SHP77 treated with DMSO at 0.1 percent for 48 hours (cell line): ENCODE results near the gene PTPRJ.

ENCODE experiments used
- DNase-seq: peaks from one replicate; lab custom pipeline; 2025; lab: John Stamatoyannopoulos, UW

Gene PTPRJ

DNA sequence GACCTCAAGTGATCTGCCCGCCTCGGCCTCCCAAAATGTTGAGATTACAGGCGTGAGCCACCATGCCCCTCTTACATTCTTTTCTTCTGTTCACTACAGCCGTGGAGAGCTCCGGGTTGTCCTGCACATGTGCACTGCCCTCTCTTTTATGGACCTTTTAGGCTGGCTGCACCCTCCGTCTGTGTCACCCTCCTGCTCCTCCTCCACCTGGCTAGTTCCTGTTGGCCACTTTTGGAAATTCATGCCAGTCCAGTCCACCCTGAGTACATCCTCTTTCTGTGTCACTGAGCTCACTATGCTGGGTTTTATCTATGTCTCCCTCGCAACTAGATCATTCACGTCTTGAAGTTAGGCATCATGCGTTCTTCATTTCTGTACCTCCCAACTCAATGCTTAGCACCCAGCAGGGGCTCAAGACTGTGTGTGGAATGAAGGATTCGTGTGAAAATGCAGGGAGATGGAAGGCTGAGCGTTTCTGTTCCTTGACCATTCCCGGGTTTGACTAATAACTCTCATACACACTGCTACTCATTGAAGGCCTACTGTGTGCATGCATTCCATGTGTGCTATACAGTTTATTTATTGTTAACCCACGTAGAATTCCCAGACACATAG, 60.6 kb downstream of the PTPRJ start:
- no peak for DNase-seq

DNA sequence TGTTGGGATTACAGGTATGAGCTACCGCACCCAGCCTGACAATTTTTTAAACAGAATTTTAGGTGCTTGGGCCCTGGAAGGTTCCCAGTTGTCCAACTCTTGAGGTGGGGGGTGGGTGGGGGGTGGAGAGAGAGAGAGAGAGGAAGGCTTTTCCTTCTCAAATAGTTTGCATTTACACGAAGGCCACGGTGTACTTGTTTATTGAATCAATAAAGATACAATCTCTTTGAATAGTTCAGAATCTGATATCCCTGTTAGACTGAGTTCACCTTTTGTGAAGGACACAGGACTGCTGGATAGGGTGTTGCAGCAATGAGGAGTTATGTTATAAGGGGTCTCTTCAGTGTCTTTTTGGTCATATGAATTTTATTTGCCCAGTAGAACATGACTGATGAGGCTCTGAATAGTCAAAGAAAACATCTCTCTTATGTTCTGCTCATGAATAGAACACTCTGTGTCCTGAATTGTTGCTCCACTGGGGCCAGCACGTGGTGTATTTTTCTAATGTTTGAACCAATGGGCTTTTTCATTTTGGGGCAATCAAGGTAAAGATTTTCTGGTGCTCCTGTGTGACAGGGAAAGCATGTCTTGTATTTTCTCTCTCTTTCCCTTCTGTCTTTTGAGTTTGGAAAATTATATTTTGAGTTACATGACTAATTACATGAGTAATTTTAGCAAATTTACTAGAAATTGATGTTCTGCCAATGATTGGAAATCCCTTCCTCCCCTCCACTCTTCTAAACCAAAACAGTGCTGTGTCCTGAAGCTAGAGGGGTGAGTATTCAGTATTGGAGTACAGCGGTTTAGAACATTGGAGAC, 61.7 kb downstream of the PTPRJ start:
- no peak for DNase-seq

DNA sequence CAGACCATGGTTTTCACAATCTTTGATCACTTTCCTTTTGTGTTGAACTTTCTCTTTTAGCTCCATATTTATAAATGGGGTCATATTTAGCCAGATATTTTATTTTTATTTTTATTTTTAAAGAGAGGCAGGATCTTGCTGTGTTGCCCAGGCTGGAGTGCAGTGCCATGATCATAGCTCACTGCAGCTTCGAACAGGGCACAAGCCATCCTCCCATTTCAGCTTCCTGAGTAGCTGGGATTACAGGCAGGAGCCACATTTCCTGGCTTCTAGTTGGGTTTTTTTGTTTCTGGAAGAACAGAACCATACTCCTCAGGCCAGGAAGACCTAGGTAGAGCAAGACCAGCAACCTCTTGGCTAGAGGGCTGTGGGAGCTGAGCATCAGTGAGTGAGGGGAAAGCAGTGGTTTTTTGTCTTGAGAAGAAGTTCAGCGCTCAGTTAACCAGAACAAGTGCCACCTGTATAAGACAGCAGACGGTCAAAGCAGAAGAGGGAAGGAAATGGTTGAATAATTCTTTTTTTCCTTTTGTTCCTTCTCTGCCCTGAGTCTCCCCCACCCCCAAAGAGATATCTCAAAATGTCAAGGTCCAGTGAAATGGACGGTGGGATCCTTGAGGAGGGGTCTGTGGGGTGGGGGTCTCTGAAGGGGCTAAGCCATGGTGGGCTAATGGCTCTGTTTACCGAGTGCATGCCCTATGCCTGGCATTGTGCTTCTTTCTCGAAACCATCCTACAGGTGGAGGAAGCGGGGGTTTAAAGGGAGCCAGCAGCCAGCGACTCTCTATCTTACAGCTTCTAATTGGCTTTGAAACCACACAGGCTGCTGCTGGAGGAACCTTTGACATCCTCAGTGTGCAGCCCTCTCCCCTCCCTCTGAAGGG, 63.0 kb downstream of the PTPRJ start:
- no peak for DNase-seq

GRCh38 chr11:48043991-48044512, 63.7 kb downstream of the PTPRJ start:
- no peak for DNase-seq

DNA sequence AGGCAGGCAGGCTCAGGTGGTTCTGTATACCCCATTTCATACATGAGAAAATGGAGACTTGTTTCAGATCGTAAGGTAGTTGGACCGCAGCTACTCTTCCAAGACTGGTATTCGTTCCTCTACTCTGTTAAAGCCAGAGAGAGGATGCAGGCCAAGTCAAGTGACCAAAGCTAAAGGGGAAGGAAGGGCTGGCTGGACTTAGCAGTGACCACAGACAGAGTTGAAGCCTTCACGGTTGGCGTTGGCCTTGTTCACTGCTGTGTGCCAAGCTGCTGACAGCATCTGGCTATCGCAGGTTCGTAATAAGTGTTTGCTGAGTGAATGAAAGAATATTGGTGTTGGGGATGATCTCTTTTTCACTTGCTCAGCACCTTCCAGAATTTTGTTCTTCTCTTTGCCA, 64.2 kb downstream of the PTPRJ start:
- no peak for DNase-seq

DNA sequence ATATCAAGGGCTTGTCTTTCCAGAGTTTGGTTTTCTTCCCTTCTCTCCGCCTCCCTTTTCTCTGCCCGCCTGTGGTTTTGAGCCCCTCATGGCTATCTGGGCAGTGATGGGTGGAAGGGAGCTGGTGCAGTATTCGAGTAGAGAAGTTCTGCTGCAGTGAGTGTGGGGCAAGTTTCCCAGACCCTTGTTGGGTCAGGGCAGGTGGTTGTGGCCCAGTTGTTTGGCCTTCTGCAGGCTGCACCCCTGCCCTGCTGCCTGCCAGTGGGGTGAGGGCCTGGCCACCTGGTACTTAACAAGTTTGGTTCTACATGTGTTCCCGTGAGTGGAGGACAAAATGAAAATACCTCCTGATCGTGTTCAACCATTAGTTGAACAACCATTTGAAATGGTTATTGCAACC, 65.2 kb downstream of the PTPRJ start:
- no peak for DNase-seq

GRCh38 chr11:48047616-48048015, 67.3 kb downstream of the PTPRJ start:
- DNase-seq: no peak

GRCh38 chr11:48049036-48049435, 68.7 kb downstream of the PTPRJ start:
- DNase-seq: no peak

- DNase-seq: no peak
These were observed 69.9 kb downstream of the PTPRJ start for GRCh38 chr11:48050304-48050703.

GRCh38 chr11:48051217-48051830, 71.0 kb downstream of the PTPRJ start:
- DNase-seq: no peak

- no peak for DNase-seq
These were observed 72.1 kb downstream of the PTPRJ start for GRCh38 chr11:48052183-48053044.

DNA sequence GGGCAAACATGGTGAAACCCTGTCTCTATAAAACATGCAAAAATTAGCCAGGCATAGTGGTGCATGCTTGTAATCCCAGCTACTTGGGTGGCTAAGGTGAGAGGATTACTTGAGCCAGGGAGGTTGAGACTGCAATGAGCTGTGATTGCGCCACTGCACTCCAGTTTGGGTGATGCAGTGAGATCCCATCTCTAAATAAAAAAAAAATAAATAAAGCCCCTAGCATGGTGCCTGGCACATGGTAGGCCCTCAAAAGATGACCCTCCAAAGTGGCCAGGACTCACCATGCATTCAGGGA, 74.6 kb downstream of the PTPRJ start:
- DNase-seq: no peak

DNA sequence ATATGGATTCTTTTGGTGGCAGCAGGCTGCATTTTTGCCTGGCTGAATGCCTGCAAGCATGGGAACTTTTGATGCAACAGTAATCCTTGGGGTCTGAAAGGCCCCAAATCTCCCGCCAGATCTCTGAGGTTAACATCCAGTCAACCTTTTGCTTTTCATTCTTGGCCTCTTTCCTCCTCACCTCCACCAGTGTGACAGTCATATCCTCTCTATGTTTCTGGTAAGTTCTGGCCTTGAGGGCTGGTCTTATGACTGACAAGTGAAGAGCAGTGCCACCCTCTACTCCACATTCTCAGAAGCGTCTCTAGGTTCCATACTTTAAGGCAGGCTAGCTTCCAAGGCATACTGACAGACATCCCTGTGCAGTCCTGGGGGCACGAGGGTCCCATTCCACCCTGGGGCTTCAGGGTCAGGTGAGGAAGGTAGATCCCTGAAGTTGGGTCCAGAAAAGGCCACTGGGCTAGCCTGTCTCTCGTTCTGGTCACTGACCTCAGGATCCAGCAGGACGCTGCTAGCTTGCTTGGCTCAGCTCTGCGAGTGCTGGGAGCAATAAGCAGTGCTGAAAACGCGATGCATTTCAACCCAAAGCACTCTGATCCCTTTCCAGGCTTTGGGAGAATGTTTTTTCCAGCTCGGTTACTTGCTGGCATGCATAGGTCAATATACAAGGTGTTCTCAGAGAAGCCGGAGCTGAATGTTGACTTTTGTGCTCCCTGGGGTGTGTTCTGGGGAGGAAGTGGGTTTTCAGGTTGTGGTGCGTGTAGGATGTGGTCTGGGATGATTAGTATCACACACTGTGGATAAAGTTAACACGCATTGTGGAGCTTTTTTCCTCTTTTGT, 75.2 kb downstream of the PTPRJ start:
- no peak for DNase-seq

DNA sequence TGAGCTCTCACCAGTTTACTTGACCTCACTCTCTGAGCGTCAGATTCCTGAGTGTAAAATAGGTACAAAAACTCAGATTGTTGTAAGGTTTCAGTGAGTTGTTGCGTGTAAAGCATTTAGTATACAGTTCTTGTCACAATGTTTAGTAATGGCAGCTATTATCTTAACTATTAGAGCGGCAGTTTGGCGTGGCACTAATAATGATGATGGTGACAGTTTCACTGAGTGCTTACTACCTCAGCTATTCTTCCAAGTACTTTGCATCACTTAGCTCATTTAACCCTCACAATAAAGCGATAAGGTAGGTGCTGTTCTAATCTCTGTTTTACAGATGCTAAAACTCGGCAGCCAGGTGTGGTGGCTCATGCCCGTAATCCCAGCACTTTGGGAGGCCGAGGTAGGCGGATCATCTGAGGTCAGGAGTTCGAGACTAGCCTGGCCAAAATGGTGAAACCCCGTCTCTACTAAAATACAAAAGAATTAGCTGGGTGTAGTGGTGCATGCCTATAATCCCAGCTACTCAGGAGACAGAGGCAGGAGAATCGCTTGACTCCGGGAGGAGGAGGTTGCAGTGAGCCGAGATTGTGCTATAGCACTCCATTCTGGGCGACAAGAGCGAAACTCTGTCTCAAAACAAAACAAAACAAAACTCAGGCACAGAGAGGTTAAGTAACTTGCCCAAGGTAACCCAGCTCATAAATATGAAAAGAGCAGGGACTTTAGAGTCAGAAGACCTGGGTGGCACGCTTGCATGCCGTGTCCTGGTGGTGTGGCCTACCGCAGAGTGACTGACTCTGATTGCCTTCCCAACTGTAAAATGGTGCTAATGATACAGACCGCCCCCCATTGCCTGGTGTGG, 76.2 kb downstream of the PTPRJ start:
- no peak for DNase-seq

- DNase-seq: no peak
These were observed 77.7 kb downstream of the PTPRJ start for GRCh38 chr11:48058064-48058463.

DNA sequence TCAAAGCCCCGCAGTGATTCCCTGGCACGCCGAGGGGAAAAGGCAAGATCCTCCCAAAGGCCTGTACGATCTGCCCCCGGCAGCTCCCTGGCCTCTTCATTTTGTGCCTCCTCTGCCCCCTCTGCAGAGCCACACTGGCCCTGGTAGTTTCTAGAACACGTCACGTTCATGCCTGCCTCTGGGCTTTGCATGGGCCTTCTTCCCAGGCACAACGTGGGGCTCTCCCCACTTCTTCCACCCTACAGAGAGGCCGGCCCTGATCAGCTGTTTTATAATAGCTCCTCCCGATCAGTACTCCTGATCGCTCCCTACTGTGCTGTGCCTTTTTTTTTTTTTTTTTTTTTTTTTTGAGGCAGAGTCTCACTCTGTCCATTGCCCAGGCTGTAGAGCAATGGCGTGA, 78.4 kb downstream of the PTPRJ start:
- DNase-seq: no peak

GRCh38 chr11:48062649-48063048, 82.3 kb downstream of the PTPRJ start:
- no peak for DNase-seq

DNA sequence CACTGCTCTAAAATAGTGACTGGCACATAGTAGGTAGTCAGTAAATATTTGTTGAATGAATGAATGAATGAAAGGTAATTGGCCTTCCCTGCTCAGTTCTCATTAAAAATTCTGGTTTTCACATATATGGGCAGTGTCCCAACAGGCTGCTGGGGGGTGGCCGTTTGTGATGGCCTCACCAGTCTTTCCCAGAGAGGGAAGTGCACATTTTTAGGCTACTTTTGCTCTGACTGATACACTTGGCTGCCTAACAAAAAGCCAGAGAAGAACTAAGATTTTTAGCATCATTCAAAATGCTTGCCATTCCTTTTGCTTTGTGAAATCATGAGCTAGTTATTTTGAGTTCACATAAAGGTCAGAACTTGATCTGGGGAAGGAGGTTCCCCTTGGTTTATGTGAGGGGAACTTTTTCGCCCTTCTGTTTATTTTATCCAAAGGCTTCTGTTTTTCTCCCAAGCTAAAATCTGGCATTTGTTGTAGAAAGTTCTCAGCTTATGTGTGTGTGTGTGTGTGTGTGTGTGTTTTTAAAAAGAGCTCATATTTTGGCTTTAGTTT, 83.1 kb downstream of the PTPRJ start:
- DNase-seq: no peak

DNA sequence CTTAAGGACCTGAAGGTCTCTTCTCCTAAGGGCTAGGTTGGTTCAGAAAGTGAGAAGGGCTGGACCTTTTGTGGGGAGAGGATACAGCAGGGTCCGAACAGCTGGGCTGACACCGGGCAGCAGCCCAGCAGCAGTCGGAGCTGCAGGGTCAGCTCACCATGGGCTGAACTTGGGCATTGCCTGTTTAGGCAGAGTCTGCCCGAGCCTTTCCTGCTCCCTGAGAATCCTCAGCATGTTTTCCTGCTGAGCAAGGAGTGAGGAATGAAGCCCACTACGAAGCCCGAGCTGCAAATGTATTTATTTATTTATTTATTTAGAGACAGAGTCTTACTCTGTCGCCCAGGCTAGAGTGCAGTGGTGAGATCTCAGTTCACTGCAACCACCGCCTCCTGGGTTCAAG, 83.9 kb downstream of the PTPRJ start:
- DNase-seq: no peak
